Esophagus muscularis mucosa (tissue), 3 donors: Measurements from ENCODE around the gene GSG1L.

Experiments used
- EP300 ChIP-seq: sonication (generic); formaldehyde crosslinking; IDR thresholded peaks from one replicate; pipeline ENCODE4 v1.6.1; 2017; ENCODE audit warnings: antibody characterized with exemption
- TF ChIP-seq, protein P1 (sequence below), 3 experiments: fragments of 200-600 bp in 2 of 3; fragments of 450-650 bp in 1 of 3; sonication (generic) in 2 of 3; IDR thresholded peaks; one replicate each; pipeline ENCODE4 v1.5.1; 2017 to 2019; ENCODE audit warnings: antibody characterized with exemption in 3 of 3, mild to moderate bottlenecking in 2 of 3, moderate library complexity in 1 of 3

DNA sequence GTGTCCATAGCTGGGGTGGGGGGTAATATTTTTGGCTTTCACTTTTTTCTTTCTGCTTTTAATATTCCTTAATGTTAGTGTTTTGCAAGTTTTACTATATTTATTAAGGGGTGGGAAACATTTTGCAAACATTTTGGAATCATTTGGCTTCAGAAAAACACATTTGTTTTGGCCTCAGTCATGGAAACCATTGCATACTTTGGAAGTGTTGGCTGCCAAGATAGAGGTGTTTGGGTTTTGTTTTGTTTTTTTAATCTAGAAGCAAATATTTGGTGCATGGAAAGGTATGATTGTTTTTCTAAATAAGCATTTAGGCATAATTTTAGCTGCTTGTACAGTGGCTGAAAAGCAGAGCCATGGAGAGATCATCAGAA lies 270.3 kb downstream of the GSG1L start:
- TF ChIP-seq, protein P1, sequence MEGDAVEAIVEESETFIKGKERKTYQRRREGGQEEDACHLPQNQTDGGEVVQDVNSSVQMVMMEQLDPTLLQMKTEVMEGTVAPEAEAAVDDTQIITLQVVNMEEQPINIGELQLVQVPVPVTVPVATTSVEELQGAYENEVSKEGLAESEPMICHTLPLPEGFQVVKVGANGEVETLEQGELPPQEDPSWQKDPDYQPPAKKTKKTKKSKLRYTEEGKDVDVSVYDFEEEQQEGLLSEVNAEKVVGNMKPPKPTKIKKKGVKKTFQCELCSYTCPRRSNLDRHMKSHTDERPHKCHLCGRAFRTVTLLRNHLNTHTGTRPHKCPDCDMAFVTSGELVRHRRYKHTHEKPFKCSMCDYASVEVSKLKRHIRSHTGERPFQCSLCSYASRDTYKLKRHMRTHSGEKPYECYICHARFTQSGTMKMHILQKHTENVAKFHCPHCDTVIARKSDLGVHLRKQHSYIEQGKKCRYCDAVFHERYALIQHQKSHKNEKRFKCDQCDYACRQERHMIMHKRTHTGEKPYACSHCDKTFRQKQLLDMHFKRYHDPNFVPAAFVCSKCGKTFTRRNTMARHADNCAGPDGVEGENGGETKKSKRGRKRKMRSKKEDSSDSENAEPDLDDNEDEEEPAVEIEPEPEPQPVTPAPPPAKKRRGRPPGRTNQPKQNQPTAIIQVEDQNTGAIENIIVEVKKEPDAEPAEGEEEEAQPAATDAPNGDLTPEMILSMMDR (IDR thresholded peaks at IDR 0.05): no peak
- TF ChIP-seq EP300: no peak
